Activated CD4-positive, alpha-beta T cell treated with anti-CD3 and anti-CD28 coated beads for 36 hours (primary cell): ENCODE results near the gene GNAI2. TPM values are rescaled to one million over a fixed set of nuclear protein-coding genes. Genes with fewer than 3 reads are reported as not detected.
"Not testable (repeated sequence)": the region's sequence is repeated elsewhere in the genome, so short reads cannot be mapped to it uniquely, and the experiment has no call there.

Experiments
- ATAC-seq: fragments of 200-7000 bp; cut with Tn5 transposase; one replicate; pipeline ENCODE4 v1.10.0; 2021; ENCODE audit warnings: mild to moderate bottlenecking, moderate library complexity
- CTCF ChIA-PET: fragments of 350-600 bp; sonication (Branson Sonifier 250); formaldehyde crosslinking; loops from one replicate; lab custom pipeline; 2021; ENCODE audit warnings: antibody characterized with exemption; lab: Charles Lee
- POLR2A ChIA-PET: fragments of 350-600 bp; sonication (Branson Sonifier 250); formaldehyde crosslinking; loops from one replicate; lab custom pipeline; 2021; ENCODE audit warnings: antibody characterized with exemption, inconsistent platforms; lab: Charles Lee
- DNase-seq: peaks from one replicate; pipeline ENCODE4 v3.0.0-alpha.2; 2020
- H3K27ac Mint-ChIP-seq: one replicate; pipeline ENCODE4 v1.8.0; 2021; ENCODE audit warnings: mixed read lengths
- H3K27me3 Mint-ChIP-seq: one replicate; pipeline ENCODE4 v1.8.0; 2021; ENCODE audit warnings: mixed read lengths
- H3K36me3 Mint-ChIP-seq: one replicate; pipeline ENCODE4 v1.8.0; 2021; ENCODE audit warnings: low read depth, mixed read lengths
- H3K4me1 Mint-ChIP-seq: one replicate; pipeline ENCODE4 v1.8.0; 2021; ENCODE audit warnings: mixed read lengths
- H3K4me3 Mint-ChIP-seq: one replicate; pipeline ENCODE4 v1.8.0; 2021; ENCODE audit warnings: mild to moderate bottlenecking, moderate library complexity, mixed read lengths
- H3K9me3 Mint-ChIP-seq: one replicate; pipeline ENCODE4 v1.8.0; 2021; ENCODE audit warnings: low read depth, mixed read lengths
- intact Hi-C, 2 experiments: fragments of 100-400 bp; cut with DNase I in 1 of 2; cut with micrococcal nuclease in 1 of 2; formaldehyde crosslinking; loops; one replicate each; pipeline versions ENCODE4 v1.14.2 to v1.15.1; 2022 to 2024; cut with DNase I, micrococcal nuclease
- total RNA-seq, 2 experiments: library from RNA; stranded (reverse); gene quantifications; one replicate each; pipeline ENCODE4 v1.2.3, GENCODE V29; 2021

The GNAI2 gene
- total RNA-seq, 2 experiments from 2014 or later, result 280 to 341 TPM

DNA sequence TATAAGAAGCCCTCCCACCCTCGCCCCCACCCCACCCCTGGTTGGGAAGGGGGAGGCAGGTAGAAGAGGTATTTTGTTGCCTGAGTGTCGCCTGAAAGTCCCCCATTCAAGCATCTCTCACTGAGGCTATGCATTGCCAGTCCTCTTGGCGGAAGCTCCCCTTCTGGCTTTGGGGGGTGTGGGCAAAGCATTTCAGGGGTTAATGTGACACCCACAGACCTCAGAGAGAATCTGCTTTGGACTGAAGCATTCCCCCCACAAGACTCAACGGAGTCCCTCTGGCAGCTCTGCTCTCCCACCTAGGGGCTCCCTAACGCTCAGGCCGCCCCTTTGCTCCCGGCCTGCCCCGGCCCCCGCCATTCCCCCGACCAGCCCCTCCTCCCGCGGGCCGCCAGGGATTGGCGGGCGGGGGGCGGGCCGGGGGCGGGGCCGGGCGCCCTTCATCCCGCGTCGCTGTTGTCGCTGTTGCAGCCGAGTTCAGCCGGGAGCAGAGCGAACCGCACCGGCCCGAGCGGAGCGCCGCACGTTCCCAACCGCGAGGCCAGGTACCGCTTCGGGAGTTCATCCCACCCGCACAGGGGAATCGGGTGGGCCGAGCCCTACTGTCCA lies 31.1 kb upstream of the GNAI2 start, which contains the start of gene SLC38A3:
TSS of gene SLC38A3 (plus strand) at position 468 of the 609 bp plus-strand sequence. CDS start 8,929 bp downstream, outside the sequence.
- Mint-ChIP-seq H3K27me3 (peaks cover 37% of the 10 kb centered on the region), H3K27ac (no peak within 1 kb of the TSS)
- peak; percentile 38 for ATAC-seq

DNA sequence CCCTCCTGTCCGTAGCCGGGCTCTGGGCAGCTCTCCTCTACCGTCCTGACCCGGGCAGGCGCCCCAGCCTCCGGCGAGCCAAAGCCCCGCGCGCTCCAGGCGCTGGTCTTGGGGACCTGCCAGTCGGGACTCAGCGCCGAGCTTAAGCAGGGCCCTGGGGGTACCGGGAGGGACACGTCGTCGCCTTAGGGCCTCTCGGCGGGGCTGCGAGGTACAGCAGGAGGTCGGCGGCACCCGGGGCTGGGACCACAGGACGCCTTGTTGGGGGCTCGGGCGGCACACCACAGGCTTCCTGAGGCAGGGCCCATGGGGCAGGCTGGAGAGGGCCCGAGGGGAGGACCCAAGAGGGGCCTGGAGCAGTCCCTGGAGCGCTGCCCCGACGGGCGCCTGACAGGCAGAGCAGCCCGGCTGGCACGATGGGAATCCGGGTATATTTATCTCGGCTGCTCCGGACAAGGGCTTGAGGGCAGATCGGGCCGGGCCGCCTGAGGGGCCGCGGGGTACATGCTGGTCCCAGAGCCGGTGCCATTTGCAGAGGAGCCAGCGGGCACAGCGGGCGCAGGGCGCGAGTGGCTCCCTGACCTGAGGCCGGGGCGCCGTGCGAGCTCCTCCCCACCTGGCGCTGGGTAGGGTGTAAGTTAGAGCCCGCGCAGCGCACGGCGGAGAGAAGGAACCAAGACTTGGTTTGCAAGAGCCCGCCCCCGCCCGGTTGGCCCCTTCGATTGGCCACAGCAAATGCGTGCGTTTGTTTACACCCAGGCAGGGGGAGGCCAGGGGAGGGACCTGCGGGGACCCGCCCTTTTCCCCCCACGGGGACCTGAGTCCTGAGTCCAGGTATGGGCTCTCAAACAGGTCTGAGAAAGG lies 30.4 kb upstream of the GNAI2 start:
- Mint-ChIP-seq H3K9me3 (no peaks in the 10 kb centered on the region), H3K4me3 (no peak overlapping the region), H3K27me3 (peaks cover 36% of the 10 kb centered on the region), H3K36me3 (no peaks in the 10 kb centered on the region), H3K4me1 (peaks cover 2% of the 10 kb centered on the region), H3K27ac (no peak overlapping the region)
- ChIA-PET POLR2A (no interaction called here), CTCF (interaction anchor here (0.5 to 1.2 kb wide), 5 partner anchors 11 to 47 kb away, joined by 3 to 4 read pairs (median 4); no protein-coding TSS in a partner anchor)
- DNase-seq (peak; percentile 64), ATAC-seq (peak; percentile 63)
- intact Hi-C loops, result no loop called here

More for the DNA sequence above, 31.1 kb upstream of the GNAI2 start, which contains the start of gene SLC38A3:
- DNase-seq, result peak; percentile 36
- CTCF ChIA-PET, result interaction anchor here (1.0 to 1.4 kb wide), 6 partner anchors 10 to 92 kb away, joined by 3 to 6 read pairs (median 4); no protein-coding TSS in a partner anchor
- POLR2A ChIA-PET, result no interaction called here
- Mint-ChIP-seq H3K9me3 (no peaks in the 10 kb centered on the region), H3K4me3 (no peak within 1 kb of the TSS), H3K36me3 (no peaks in the 10 kb centered on the region), H3K4me1 (peaks cover 2% of the 10 kb centered on the region)
- intact Hi-C loops, result no loop called here

DNA sequence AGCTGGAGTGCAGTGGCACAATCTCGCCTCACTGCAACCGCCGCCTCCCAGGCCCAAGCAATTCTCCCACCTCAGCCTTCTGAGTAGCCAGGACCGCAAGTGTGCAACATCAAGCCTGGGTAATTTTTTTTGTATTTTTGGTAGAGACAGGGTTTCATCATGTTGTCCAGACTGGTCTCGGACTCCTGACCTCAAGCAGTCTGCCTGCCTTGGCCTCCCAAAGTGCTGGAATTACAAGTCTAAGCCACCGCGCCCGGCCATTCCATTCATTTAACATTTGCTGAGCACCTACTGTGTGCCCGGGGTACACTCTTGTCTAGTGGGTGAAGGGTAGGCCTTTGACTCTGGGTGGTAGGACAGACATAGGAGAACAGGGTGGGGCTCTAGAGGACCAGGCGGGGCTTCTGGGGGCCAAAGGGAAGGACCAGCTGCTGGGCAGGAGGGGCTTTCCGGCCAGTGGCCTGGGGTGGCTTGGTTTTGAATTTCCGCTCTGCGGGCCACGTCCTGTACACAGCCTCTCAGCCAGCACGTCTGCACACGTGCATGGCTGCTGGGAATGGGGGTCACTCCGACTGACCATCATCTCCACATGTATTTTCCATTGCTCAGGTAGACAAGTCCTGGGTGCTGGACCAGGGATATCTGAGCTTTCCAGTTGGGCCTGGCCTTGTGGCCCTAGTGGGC lies 28.5 kb upstream of the GNAI2 start:
- CTCF ChIA-PET, result interaction anchor here (1.0 kb wide), 2 partner anchors 15 to 39 kb away, joined by 3 read pairs; no protein-coding TSS in a partner anchor
- no peak for ATAC-seq
- H3K27me3 Mint-ChIP-seq, result peaks cover 28% of the 10 kb centered on the region
- intact Hi-C loops, result no loop called here
- H3K9me3 Mint-ChIP-seq, result no peaks in the 10 kb centered on the region
- DNase-seq, result no peak
- H3K36me3 Mint-ChIP-seq, result no peaks in the 10 kb centered on the region
- H3K4me1 Mint-ChIP-seq, result peaks cover 2% of the 10 kb centered on the region
- H3K4me3 Mint-ChIP-seq, result no peak overlapping the region
- no peak overlapping the region for H3K27ac Mint-ChIP-seq
- POLR2A ChIA-PET, result interaction anchor here (0.5 kb wide), 1 partner anchor 30 kb away, joined by 3 read pairs; no protein-coding TSS in a partner anchor

DNA sequence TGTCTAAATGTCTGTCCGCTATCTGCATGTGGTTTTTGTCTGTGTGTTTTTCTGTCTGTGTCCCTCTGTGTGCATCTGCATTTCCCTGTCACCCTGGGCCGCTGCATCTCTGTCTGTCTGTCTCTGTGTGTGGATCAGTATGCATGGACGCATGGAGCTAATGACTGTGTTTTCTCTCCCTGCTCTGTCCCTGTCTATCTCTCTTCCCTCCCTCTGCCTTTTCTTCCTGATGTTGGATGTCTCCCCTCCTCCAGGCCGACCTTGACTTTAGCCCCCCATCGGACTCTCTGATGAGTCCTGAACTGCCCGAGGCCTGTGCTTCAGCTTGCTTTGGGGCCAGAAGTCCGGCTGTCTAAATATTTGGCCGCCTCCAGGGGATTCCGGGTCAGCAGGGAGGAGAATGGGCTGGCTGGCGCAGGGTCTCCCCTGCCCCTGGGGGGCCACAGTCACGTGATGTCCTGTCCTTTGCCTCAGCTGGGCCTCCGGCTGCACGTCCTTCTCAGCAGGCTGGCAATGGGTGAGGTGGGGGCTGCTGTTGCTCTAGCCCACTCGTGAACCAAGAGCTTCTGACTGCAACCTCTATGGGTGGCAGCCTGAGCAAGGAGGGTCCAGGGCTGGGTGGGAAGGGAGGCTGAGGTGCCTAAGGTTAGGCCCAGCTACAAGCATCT lies 27.2 kb upstream of the GNAI2 start:
- H3K9me3 Mint-ChIP-seq, result no peaks in the 10 kb centered on the region
- intact Hi-C loops, result no loop called here
- ChIA-PET POLR2A (no interaction called here), CTCF (interaction anchor here (0.6 to 1.8 kb wide), 4 partner anchors 16 to 1272 kb away, joined by 3 to 9 read pairs (median 3); no protein-coding TSS in a partner anchor)
- DNase-seq (no peak), ATAC-seq (no peak)
- no peaks in the 10 kb centered on the region for H3K36me3 Mint-ChIP-seq
- H3K27ac Mint-ChIP-seq, result no peak overlapping the region
- H3K27me3 Mint-ChIP-seq, result peaks cover 19% of the 10 kb centered on the region
- no peak overlapping the region for H3K4me3 Mint-ChIP-seq
- peaks cover 2% of the 10 kb centered on the region for H3K4me1 Mint-ChIP-seq

DNA sequence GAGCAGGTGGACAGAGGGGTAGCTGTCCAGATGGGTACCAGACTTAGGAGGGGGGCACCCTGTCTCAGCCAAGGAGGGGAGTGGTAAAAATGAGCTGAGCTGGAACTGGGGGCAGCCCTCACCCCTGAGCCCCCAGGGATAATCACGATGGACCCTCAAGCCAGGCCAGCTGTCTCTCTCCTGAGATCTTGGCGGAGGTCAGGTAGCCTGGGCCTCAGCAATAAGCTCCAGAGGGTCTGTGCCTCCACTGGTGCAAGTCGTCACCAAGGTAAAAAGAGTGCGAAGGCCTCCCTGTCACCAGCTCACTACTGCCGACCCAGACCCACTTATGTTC lies 25.9 kb upstream of the GNAI2 start:
- ChIA-PET CTCF (interaction anchor here (0.6 to 1.8 kb wide), 4 partner anchors 15 to 437 kb away, joined by 3 to 9 read pairs (median 4); no protein-coding TSS in a partner anchor), POLR2A (interaction anchor here (0.6 kb wide), 1 partner anchor 20 kb away, joined by 8 read pairs; no protein-coding TSS in a partner anchor)
- no peaks in the 10 kb centered on the region for H3K4me1 Mint-ChIP-seq
- no peaks in the 10 kb centered on the region for H3K9me3 Mint-ChIP-seq
- no peak overlapping the region for H3K27ac Mint-ChIP-seq
- no peak overlapping the region for H3K4me3 Mint-ChIP-seq
- H3K27me3 Mint-ChIP-seq, result peaks cover 14% of the 10 kb centered on the region
- intact Hi-C loops, result no loop called here
- DNase-seq (no peak), ATAC-seq (no peak)
- H3K36me3 Mint-ChIP-seq, result no peaks in the 10 kb centered on the region

DNA sequence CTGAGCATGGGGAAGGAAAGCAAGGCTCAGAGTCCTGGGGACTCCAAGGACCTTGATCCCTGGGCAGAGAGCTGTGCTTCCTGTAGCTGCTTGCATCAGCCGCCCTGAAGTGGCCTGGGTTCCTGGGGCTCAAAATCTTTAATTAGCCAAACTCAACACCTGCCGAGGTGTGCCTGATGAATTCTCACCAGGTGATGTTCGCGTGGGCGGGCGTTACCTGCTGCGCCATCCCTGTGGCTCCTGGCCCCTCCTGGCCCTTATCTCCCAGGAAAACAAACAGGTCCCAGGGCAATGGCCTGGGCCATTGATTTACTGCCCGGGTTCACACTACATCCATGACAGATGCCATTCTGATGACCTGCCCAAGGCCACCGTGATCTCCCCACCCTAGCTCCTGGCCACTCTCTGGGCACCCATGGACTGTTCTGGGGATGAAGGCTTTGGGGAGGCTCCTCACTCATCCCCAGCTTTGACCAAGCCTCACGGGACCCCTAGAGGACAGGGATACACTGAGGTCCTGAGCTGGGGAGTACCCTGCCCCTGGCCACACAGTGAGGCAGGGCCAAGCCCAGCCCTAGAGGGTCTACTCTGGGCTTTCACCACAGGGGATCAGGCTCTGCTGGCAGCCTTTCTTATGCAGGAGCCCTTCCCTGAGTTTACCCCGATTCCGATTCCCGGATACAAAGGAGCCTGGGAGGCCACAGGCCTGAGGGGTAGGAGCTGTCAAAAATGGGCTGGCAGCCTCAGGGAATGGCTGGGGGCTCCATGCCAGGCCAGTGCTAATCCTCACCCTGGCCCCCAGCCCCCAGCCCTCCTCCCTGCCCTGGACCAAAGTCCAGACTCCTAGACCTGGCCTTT lies 25.3 kb upstream of the GNAI2 start:
- no peak overlapping the region for H3K27ac Mint-ChIP-seq
- DNase-seq, result no peak
- no peak overlapping the region for H3K4me3 Mint-ChIP-seq
- ATAC-seq, result no peak
- intact Hi-C loops, result no loop called here
- ChIA-PET CTCF (interaction anchor here (0.6 to 1.8 kb wide), 8 partner anchors 15 to 438 kb away, joined by 3 to 9 read pairs (median 4); no protein-coding TSS in a partner anchor), POLR2A (interaction anchor here (1.0 kb wide), 1 partner anchor 36 kb away, joined by 3 read pairs; no protein-coding TSS in a partner anchor)
- H3K27me3 Mint-ChIP-seq, result peaks cover 14% of the 10 kb centered on the region
- no peaks in the 10 kb centered on the region for H3K9me3 Mint-ChIP-seq
- no peaks in the 10 kb centered on the region for H3K4me1 Mint-ChIP-seq
- H3K36me3 Mint-ChIP-seq, result no peaks in the 10 kb centered on the region

DNA sequence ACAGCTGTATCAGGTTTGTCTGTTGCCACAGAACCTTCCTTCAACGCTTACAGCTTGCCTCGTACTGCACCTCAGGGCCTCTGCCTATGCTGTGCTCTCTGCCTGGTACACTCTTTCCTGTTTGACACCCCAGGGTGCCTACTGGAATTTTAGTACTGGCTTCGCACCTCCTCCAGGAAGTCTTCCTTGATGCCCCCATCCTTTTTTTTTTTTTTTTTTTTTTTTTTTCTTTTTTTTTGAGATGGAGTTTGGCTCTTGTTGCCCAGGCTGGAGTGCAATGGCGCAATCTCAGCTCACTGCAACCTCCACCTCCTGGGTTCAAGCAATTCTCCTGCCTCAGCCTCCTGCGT lies 24.7 kb upstream of the GNAI2 start:
- ATAC-seq, H3K36me3 Mint-ChIP-seq, H3K9me3 Mint-ChIP-seq, H3K4me3 Mint-ChIP-seq, H3K27ac Mint-ChIP-seq, H3K4me1 Mint-ChIP-seq, intact Hi-C loops, DNase-seq: not testable (repeated sequence)
- peaks cover 11% of the 10 kb centered on the region for H3K27me3 Mint-ChIP-seq
- CTCF ChIA-PET, result interaction anchor here (0.5 to 1.3 kb wide), 6 partner anchors 14 to 127 kb away, joined by 3 to 6 read pairs (median 3); no protein-coding TSS in a partner anchor
- POLR2A ChIA-PET, result interaction anchor here (1.0 kb wide), 1 partner anchor 35 kb away, joined by 3 read pairs; no protein-coding TSS in a partner anchor

DNA sequence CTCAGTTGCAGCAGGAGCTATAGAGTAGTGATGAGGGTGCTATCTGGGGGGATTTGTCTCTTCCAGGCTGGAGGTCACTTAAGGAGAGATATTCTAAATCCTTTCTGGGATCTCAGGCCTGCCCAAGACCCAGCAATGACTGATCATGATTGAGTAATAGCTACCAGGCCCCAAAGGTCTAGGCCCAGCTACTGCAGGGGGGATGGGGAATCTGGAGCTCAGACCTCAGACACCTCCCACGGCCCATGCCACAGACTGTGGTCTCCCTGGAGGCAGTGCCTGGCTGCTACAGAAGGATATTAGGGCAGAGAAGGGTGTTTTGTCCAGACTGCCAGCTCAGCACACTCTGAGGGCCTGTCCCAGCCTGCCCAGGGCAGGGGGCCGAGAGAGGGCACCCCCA lies 24.1 kb upstream of the GNAI2 start:
- DNase-seq, result peak; percentile 65
- intact Hi-C loops, result no loop called here
- Mint-ChIP-seq H3K4me3 (no peak overlapping the region), H3K27ac (no peak overlapping the region), H3K27me3 (peaks cover 6% of the 10 kb centered on the region), H3K36me3 (no peaks in the 10 kb centered on the region), H3K9me3 (no peaks in the 10 kb centered on the region), H3K4me1 (no peaks in the 10 kb centered on the region)
- ChIA-PET POLR2A (no interaction called here), CTCF (interaction anchor here (0.5 to 1.3 kb wide), 7 partner anchors 10 to 130 kb away, joined by 3 to 6 read pairs (median 3); no protein-coding TSS in a partner anchor)
- ATAC-seq, result peak; percentile 80

DNA sequence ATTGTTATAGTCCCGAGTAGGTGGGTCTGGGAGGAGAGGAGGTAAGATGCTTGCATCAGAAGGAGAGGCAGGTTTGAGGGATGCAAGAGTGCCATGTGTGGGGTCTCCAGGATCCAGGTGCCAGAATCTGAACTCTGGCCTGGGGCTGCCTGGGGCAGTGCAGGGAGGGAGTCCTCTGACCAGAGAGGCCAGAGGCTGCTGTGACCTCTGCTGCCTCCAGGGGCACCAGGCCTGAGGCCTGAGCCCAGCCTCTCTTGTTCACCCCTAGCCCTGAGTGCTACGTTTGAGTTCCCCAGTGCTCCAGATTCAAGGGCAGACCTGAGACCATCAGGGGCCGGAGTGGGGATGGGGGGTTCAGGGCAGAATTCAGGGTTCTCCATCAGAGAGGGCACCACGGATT lies 23.5 kb upstream of the GNAI2 start:
- Mint-ChIP-seq H3K4me3 (no peak overlapping the region), H3K27me3 (peaks cover 3% of the 10 kb centered on the region), H3K27ac (no peak overlapping the region), H3K9me3 (no peaks in the 10 kb centered on the region), H3K36me3 (no peaks in the 10 kb centered on the region), H3K4me1 (no peaks in the 10 kb centered on the region)
- ATAC-seq (no peak), DNase-seq (no peak)
- intact Hi-C loops, result no loop called here
- ChIA-PET POLR2A (no interaction called here), CTCF (interaction anchor here (0.6 to 1.3 kb wide), 6 partner anchors 10 to 130 kb away, joined by 3 to 6 read pairs (median 3); no protein-coding TSS in a partner anchor)

DNA sequence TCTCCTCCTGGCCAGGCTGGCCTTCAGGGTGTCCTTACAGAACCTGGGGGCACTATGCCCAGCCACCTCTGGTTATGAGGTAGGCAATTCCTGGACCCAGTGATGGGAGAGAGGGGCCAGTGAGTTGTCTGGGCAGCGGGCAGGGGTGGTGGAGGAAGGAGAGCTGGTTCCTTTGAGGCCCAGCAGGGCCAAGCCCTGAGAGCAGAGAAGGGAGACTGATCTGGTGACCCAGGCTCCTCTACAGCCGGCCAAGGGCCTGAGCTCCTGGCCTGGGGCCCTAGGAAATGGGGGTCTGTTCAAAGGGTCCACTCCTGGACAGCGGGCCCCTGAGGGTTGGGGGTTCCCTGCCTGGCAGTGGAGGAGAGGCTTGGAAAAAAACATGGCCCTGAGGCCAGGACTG lies 23.0 kb upstream of the GNAI2 start:
- CTCF ChIA-PET, result interaction anchor here (0.6 to 1.4 kb wide), 2 partner anchors 13 to 14 kb away, joined by 4 to 6 read pairs; no protein-coding TSS in a partner anchor
- intact Hi-C loops, result no loop called here
- no peak for DNase-seq
- ATAC-seq, result no peak
- POLR2A ChIA-PET, result no interaction called here
- no peaks in the 10 kb centered on the region for H3K27me3 Mint-ChIP-seq
- H3K36me3 Mint-ChIP-seq, result no peaks in the 10 kb centered on the region
- no peaks in the 10 kb centered on the region for H3K9me3 Mint-ChIP-seq
- H3K4me1 Mint-ChIP-seq, result no peaks in the 10 kb centered on the region
- no peak overlapping the region for H3K27ac Mint-ChIP-seq
- H3K4me3 Mint-ChIP-seq, result no peak overlapping the region
